Gastrocnemius medialis (tissue), 4 donors: ENCODE data around the gene PLA2G2F.

Experiments
- CTCF ChIP-seq, 5 experiments: fragments of 450-650 bp in 3 of 5; fragments of 200-600 bp in 2 of 5; sonication (generic) in 2 of 5; IDR thresholded peaks in 4 of 5; conservative IDR thresholded peaks in 1 of 5; 1 replicate in 4 of 5; 2 replicates in 1 of 5; pipeline ENCODE4 v1.5.1; 2016 to 2019; ENCODE audit warnings: antibody characterized with exemption in 5 of 5, mild to moderate bottlenecking in 3 of 5, moderate library complexity in 3 of 5
- POLR2A ChIP-seq, 2 donors: fragments of 450-650 bp; IDR thresholded peaks; one replicate each; pipeline ENCODE4 v1.6.1; 2017; ENCODE audit warnings: antibody characterized with exemption in 2 of 2, mild to moderate bottlenecking in 2 of 2, moderate library complexity in 2 of 2

GRCh38 chr1:20120796-20121195 lies 18.3 kb upstream of the PLA2G2F start:
- no peak for TF ChIP-seq CTCF (IDR thresholded peaks at IDR 0.05 in 4 of 5, conservative IDR thresholded peaks at IDR 0.05 in 1 of 5)
- no peak for TF ChIP-seq POLR2A (IDR thresholded peaks at IDR 0.05)
